Neural crest cell (in vitro differentiated cells): ENCODE data around the gene NEK6. TPM values are rescaled to one million over a fixed set of nuclear protein-coding genes. Genes with fewer than 3 reads are reported as not detected.

ENCODE experiments used
- DNase-seq: peaks from one replicate; pipeline ENCODE4 v3.0.0; 2021; ENCODE audit warnings: low read depth, mixed read lengths, low spot score
- H3K27ac Mint-ChIP-seq: one replicate; pipeline ENCODE4 v1.8.0; 2021; ENCODE audit warnings: mild to moderate bottlenecking, mixed read lengths; ENCODE audit not compliant: unreplicated experiment
- H3K27me3 Mint-ChIP-seq: 2 replicates; pipeline ENCODE4 v1.8.0; 2021; ENCODE audit warnings: low read depth, mild to moderate bottlenecking, mixed read lengths
- H3K36me3 Mint-ChIP-seq: 2 replicates; pipeline ENCODE4 v1.8.0; 2021; ENCODE audit warnings: low read depth, mild to moderate bottlenecking, mixed read lengths
- H3K4me1 Mint-ChIP-seq: 2 replicates; pipeline ENCODE4 v1.8.0; 2021; ENCODE audit warnings: mixed read lengths
- H3K4me3 Mint-ChIP-seq: one replicate; pipeline ENCODE4 v1.8.0; 2021; ENCODE audit warnings: mild to moderate bottlenecking, mixed read lengths
- H3K9me3 Mint-ChIP-seq: 2 replicates; pipeline ENCODE4 v1.8.0; 2021; ENCODE audit warnings: mixed read lengths
- total RNA-seq: library from RNA; stranded (reverse); gene quantifications from 2 replicates; pipeline ENCODE4 v1.2.1, GENCODE V29; 2021
- TF ChIP-seq, protein P1 (sequence below): fragments of 200-600 bp; sonication (generic); conservative IDR thresholded peaks from 2 replicates; pipeline ENCODE4 v1.5.0; 2021; ENCODE audit warnings: antibody characterized with exemption, mild to moderate bottlenecking

The NEK6 gene
- total RNA-seq, 1 donor from 2014 or later = 31.9 TPM

DNA sequence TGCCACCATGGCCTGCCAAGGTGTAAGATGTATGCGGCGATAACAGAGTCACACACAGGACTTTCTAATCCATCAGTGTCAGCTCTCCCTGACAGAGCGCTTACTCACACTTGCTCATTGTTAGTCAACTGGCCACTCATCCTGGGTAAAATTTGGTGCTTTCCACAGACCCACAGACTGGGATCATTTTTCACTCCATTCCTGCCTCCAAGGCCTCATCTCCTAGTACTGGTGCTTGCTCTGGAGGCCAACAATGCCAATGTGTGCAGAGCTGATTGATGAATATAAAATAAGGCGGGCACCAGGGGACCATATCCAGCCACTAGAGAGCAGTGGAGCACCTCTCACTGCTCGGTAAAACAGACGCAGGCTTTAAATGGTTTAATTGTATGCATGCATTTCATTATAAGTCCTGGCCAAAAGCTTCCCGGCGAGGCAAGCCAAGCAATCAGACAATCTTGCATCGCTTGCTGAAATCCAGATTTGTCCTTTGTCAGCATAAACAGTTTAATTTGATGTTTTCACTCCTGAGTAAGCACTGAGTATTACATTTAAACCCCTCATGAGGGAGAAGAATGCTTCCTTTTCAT, 135.2 kb downstream of the NEK6 start:
- Mint-ChIP-seq H3K4me3 (no peak overlapping the region), H3K27ac (no peak overlapping the region), H3K4me1 (peaks cover 53% of the 10 kb centered on the region), H3K27me3 (no peaks in the 10 kb centered on the region), H3K9me3 (no peaks in the 10 kb centered on the region), H3K36me3 (no peaks in the 10 kb centered on the region)
- peak; percentile 26 for DNase-seq
- TF ChIP-seq, protein P1, sequence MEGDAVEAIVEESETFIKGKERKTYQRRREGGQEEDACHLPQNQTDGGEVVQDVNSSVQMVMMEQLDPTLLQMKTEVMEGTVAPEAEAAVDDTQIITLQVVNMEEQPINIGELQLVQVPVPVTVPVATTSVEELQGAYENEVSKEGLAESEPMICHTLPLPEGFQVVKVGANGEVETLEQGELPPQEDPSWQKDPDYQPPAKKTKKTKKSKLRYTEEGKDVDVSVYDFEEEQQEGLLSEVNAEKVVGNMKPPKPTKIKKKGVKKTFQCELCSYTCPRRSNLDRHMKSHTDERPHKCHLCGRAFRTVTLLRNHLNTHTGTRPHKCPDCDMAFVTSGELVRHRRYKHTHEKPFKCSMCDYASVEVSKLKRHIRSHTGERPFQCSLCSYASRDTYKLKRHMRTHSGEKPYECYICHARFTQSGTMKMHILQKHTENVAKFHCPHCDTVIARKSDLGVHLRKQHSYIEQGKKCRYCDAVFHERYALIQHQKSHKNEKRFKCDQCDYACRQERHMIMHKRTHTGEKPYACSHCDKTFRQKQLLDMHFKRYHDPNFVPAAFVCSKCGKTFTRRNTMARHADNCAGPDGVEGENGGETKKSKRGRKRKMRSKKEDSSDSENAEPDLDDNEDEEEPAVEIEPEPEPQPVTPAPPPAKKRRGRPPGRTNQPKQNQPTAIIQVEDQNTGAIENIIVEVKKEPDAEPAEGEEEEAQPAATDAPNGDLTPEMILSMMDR = peak; percentile 64

- H3K36me3 Mint-ChIP-seq = no peaks in the 10 kb centered on the region
Observed at GRCh38 chr9:124394167-124394566, 136.4 kb downstream of the NEK6 start.

GRCh38 chr9:124394596-124394995, 136.8 kb downstream of the NEK6 start:
- H3K4me3 Mint-ChIP-seq = no peak overlapping the region

More at GRCh38 chr9:124394167-124394566, 136.4 kb downstream of the NEK6 start:
- Mint-ChIP-seq H3K9me3 (no peaks in the 10 kb centered on the region), H3K4me1 (peaks cover 55% of the 10 kb centered on the region), H3K27me3 (no peaks in the 10 kb centered on the region), H3K27ac (peak overlapping the region; percentile 76), H3K4me3 (no peak overlapping the region)
- no peak for DNase-seq
- TF ChIP-seq, protein P1 = no peak

GRCh38 chr9:124395826-124396225, 138.1 kb downstream of the NEK6 start:
- Mint-ChIP-seq H3K27me3 (no peaks in the 10 kb centered on the region), H3K27ac (no peak overlapping the region), H3K9me3 (no peaks in the 10 kb centered on the region), H3K36me3 (no peaks in the 10 kb centered on the region), H3K4me1 (peaks cover 55% of the 10 kb centered on the region), H3K4me3 (no peak overlapping the region)
- TF ChIP-seq, protein P1 = no peak
- DNase-seq = no peak

More at GRCh38 chr9:124394596-124394995, 136.8 kb downstream of the NEK6 start:
- H3K4me1 Mint-ChIP-seq = peaks cover 55% of the 10 kb centered on the region
- no peaks in the 10 kb centered on the region for H3K36me3 Mint-ChIP-seq
- TF ChIP-seq, protein P1 = no peak
- H3K9me3 Mint-ChIP-seq = no peaks in the 10 kb centered on the region
- H3K27me3 Mint-ChIP-seq = no peaks in the 10 kb centered on the region
- H3K27ac Mint-ChIP-seq = no peak overlapping the region
- DNase-seq = no peak

DNA sequence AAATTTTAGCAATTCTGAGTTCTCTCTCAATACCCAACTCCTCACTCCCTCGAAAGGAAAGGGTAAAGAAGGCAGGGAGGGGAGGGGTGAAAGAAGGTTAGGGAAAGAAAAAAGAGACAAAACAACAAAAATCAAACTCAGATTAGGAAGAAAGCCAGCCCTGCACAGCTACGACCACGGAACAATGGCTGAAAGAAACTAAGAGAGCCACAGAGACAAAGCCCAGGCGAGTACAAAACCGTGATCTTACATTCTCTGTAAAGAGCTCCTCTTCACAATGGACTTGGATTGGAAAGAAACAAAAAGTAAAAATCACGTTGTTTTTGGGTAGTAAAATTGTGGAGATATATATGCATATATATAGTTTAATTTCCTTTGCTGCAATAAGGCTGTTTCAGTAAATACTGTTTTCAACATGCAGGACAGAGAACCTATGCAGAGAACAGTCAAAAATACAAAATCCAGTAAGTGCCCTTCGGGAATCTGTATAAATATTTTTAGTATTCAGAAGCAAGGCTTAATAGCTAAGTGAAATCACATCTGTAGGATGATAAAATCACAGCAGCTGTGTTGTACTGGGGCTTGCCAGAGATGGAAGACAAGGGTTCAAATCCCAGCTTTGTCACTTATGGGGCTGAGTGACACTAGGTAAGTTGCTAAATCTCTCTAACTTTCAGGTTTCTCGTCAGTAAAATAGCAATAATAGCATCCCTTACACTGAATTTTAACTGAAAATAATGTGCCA, 140.6 kb downstream of the NEK6 start:
- Mint-ChIP-seq H3K4me1 (peaks cover 43% of the 10 kb centered on the region), H3K27ac (peak overlapping the region; percentile 10), H3K27me3 (no peaks in the 10 kb centered on the region), H3K4me3 (no peak overlapping the region), H3K9me3 (no peaks in the 10 kb centered on the region), H3K36me3 (no peaks in the 10 kb centered on the region)
- DNase-seq = no peak
- TF ChIP-seq, protein P1 = no peak
